Upper lobe of left lung (tissue), 4 donors: ENCODE measurements around the gene DGKI.

Experiments used
- CTCF ChIP-seq, 6 experiments: fragments of 450-650 bp in 4 of 6; fragments of 200-600 bp in 2 of 6; sonication (generic) in 2 of 6; IDR thresholded peaks; one replicate each; pipeline ENCODE4 v1.5.1; 2016 to 2019; ENCODE audit warnings: antibody characterized with exemption in 6 of 6
- POLR2A ChIP-seq, 4 donors: fragments of 450-650 bp; IDR thresholded peaks; one replicate each; pipeline ENCODE4 v1.5.1; 2016 to 2017; ENCODE audit warnings: antibody characterized with exemption in 4 of 4, mild to moderate bottlenecking in 2 of 4

- no peak for TF ChIP-seq CTCF (IDR thresholded peaks at IDR 0.05)
- TF ChIP-seq POLR2A (IDR thresholded peaks at IDR 0.05) = no peak
Observed at GRCh38 chr7:137395420-137395819, 451.4 kb downstream of the DGKI start.
